Fibroblast of skin of scalp (primary cell): Measurements from ENCODE around the gene MAK.
A peak's percentile ranks its signal among the peaks of the same experiment; 100 is the strongest.
"Not testable (repeated sequence)": the region's sequence is repeated elsewhere in the genome, so short reads cannot be mapped to it uniquely, and the experiment has no call there.

Source experiments
- DNase-seq: peaks from one replicate; pipeline ENCODE4 v3.0.0-alpha.2; 2013

MAK gene

DNA sequence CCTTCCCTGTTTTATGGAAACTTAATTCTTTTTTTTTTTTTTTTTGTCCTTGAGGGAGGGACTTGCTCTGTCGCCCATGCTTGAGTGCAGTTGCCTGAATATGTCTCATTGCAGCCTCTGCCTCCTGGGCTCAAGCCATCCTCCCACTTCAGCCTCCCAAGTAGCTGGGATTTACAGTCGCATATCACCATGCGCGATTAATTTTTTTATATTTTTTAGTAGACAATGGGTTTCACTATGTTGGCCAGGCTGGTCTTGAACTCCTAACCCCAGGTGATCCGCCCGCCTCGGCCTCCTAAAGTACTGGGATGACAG lies 114.8 kb downstream of the MAK start:
- peak; percentile 20 for DNase-seq

DNA sequence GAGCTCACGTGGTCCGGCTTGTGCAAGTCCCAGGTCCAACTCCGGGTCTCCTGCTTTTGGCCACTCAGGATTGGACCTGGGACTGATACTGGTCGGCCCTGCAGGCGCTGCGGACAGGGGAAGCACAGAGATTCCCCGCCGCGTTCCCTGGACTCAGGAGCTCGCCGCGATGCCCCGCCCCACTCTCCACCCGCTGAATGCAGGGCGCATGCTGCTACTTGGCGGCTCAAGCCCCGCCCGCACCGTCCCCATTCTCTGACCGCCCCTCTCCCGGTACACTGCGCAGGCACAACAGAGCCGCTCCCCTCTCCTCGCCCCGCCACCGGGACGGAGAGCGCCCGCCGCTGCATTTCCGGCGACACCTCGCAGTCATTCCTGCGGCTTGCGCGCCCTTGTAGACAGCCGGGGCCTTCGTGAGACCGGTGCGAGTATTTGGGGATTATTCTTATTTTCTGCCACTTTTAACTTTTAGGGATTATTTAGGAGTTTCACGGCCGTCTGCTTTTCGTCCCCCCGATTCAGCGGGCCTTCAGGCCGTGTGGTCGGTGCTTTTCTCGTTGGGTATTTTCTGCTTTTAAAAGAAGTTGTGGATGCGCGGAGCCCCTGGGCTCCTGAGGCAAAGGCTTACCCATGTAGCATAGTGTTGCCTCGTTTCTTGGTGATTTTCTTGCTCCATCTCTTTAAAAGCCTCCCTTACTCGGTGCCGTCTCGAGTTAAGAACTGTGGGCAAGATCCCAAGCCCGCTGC lies 115.3 kb downstream of the MAK start, which contains the start of gene TMEM14C:
Gene TMEM14C (plus strand): TSS at position 251 of the 747 bp plus-strand sequence. CDS start 1,544 bp downstream, outside the sequence.
- peak; percentile 97 for DNase-seq

DNA sequence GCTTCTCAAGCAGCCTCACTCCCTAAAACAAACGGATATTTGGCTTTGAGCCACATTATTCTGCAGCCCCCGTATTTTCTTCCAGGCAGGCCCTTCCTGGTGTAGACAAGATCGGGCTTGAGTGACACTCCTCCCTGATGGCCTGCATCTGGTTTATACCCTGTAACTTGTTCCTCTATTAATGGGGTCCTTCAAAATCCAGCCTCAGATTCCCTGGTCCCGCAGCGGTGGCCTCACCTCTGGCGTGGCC lies 115.8 kb downstream of the MAK start:
- DNase-seq: no peak

DNA sequence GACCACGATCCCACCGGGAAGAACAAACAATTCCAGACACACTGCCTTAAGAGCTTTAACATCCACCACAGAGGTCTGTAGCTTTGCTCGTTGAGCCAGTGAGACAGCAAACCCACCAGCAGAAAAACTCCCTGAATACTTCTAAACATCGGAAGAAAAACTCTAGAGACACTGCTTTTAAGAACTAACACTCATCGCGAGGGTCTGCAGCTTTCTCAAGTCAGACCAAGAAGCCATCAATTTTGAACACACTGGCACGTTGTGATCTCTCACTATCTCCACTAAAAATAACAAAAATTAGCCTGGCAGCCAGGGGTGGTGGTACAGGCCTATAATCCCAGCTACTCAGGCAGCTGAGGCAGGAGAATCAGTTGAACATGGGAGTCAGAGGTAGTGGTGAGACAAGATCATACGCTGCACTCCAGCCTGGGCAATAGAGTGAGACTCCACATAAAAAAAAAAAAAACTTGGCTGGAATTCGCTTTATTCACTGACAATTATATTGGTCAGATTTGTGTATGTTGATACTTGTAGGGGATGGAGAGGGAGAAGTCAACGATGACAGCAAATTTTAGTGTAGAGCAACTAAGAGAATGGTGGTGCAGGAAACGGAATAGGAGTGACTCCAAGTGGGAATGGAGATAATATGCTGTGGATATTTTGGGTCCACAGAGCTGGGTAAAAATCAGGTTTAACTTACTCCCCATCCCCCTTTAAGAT lies 116.3 kb downstream of the MAK start:
- no peak for DNase-seq

DNA sequence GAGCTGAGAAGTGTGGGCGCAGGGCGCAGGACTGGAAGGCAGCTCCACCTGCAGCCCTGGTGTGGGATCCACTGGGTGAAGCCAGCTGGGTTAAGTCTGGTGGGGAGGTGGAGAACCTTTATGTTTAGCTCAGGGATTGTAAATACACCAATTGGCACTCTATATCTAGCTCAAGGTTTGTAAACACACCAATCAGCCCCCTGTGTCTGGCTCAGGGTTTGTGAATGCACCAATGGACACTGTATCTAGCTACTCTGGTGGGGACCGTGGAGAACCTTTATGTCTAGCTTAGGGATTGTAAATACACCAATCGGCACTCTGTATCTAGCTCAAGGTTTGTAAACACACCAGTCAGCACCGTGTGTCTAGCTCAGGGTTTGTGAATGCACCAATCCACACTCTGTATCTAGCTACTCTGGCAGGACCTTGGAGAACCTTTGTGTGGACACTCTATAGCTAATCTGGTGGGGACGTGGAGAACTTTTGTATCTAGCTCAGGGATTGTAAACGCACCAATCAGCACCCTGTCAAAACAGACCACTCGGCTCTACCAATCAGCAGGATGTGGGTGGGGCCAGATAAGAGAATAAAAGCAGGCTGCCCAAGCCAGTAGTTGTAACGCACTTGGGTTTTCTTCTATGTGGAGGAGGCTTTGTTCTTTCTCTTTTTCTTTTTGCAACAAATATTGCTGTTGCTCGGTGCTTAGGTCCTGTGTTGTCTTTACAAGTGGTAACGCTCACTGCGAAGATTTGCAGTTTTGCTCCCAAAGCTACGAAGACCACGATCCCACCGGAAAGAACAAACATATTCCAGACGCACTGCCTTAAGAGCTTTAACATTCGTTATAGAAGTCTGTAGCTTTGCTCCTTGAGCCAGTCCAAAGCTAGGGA lies 117.1 kb downstream of the MAK start:
- DNase-seq: not testable (repeated sequence)

DNA sequence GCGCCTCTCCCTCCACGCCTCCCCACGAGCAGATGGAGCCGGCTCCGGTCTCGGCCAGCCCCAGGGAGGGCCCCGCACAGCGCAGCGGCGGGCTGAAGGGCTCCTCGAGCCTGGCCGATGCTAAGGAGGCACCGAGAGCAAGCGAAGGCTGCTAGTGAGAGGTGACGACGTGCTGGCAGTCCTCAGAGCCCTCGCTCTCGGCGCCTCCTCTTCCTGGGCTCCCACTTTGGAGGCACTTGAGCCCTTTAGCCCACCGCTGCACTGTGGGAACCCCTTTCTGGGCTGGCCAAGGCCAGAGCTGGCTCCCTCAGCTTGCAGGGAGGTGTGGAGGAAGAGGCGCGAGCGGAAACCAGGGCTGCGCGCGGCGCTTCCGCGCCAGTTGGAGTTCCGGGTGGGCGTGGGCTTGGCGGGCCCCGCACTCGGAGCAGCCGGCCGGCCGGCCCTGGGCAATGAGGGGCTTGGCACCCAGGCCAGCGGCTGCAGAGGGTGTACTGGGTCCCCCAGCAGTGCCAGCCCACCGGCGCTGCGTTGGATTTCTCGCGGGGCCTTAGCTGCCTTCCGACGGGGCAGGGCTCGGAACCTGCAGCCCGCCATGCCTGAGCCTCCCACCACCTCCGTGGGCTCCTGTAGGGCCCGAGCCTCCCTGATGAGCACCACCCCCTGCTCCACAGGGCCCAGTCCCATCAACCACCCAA lies 117.9 kb downstream of the MAK start:
- DNase-seq: peak; percentile 22

DNA sequence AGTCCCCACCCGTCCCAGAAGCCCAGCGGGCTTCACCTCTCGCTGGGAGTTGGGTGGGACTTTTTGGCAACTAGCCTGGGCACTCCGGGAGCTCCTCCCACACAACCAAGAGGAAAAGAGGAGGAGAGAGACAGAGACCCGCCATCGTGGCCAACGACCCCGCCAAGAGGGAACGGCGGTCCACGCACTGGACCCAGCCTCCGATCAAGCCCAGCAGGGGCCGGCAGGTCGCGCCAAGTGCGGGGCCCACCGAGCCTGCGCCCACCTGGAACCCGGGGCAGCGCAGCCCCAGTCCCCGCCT lies 118.4 kb downstream of the MAK start:
- DNase-seq: no peak

DNA sequence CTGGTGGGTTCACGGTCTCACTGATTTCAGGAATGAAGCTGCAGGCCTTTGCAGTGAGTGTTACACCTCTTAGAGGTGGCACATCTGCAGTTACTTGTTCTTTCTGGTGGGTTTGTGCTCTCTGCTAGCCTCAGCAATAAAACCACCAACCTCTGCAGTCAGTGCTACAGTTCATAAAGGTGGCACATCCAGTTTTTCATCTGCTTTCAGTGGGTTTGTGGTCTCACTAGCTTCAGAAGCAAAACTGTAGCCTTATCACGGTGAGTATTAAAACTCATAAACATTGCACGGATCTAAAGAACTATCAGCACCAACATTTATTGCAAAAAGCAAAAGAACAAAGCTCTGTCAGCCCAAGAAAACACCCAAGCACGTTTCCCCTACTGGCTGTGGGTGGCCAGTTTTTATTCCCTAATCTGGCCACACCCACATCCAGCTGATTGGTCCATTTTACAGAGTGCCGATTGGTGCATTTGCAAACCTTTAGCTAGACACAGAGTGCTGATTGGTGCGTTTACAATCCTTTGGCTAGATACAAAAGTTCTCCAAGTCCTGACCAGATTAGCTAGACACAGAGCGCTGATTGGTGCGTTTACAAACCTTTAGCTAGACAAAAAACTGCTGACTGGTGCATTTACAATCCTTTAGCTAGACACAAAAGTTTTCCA lies 118.9 kb downstream of the MAK start:
- DNase-seq: peak; percentile 38

DNA sequence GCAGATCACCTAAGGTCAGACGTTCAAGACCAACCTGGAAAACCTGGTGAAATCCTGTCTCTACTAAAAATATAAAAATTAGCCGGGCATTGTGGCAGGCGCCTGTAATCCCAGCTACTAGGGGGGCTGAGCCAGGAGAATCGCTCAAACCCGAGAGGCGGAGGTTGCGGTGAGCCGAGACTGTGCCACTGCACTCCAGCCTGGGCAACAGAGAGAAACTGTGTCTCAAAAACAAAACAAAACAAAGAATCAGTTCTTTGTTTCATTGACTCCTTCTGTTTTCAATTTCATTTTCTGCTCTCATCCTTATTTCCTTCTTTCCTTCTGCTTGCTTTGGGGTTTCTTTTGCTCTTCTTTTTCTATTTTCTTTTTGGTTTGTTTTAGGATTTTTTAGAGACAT lies 124.4 kb downstream of the MAK start:
- no peak for DNase-seq
